ENCODE results near the gene AGO3. TPM values are rescaled to one million over a fixed set of nuclear protein-coding genes. Genes with fewer than 3 reads are reported as not detected.
"Not testable (repeated sequence)": the region's sequence is repeated elsewhere in the genome, so short reads cannot be mapped to it uniquely, and the experiment has no call there.

AGO3 gene
- polyA plus RNA-seq, 1 donor from 2014 or later, result 13.1 TPM

- H3K27me3 Mint-ChIP-seq, result no peaks in the 10 kb centered on the region
- no peaks in the 10 kb centered on the region for H3K9me3 Mint-ChIP-seq
- no peak overlapping the region for H3K4me3 Mint-ChIP-seq
- no peak overlapping the region for H3K27ac Mint-ChIP-seq
- no peaks in the 10 kb centered on the region for H3K4me1 Mint-ChIP-seq
- peaks cover 2% of the 10 kb centered on the region for H3K36me3 Mint-ChIP-seq
Measured at GRCh38 chr1:36007741-36008140, 76.8 kb downstream of the AGO3 start.

GRCh38 chr1:36008546-36009197 is 77.8 kb downstream of the AGO3 start:
- Mint-ChIP-seq H3K27ac (no peak overlapping the region), H3K36me3 (peaks cover 7% of the 10 kb centered on the region), H3K27me3 (no peaks in the 10 kb centered on the region), H3K4me3 (no peak overlapping the region), H3K4me1 (no peaks in the 10 kb centered on the region), H3K9me3 (no peaks in the 10 kb centered on the region)

GRCh38 chr1:36014722-36015220 is 83.9 kb downstream of the AGO3 start:
- Mint-ChIP-seq H3K9me3 (no peaks in the 10 kb centered on the region), H3K4me3 (no peak overlapping the region), H3K4me1 (no peaks in the 10 kb centered on the region), H3K36me3 (peaks cover 17% of the 10 kb centered on the region), H3K27me3 (no peaks in the 10 kb centered on the region), H3K27ac (no peak overlapping the region)

DNA sequence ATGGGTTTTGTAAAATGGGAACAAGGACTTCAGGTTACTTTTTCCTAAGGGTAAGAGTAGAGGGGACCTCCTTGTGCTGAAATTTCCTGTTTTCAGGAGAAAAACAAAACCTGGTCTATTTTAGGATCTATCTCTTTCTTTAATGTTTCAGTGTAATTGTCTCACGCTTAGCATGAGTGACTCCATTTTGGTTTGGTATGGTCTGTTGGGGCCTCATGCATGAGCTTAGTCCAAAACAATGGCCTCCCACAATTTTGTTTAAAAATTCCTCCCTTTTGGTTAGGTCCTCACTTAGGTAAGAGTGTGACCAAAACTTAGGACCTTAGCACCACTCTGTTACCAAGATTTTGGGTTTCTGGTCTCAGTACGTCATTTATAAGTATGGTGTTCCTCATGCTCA is 85.8 kb downstream of the AGO3 start:
- H3K27ac Mint-ChIP-seq, result no peak overlapping the region
- no peaks in the 10 kb centered on the region for H3K4me1 Mint-ChIP-seq
- no peaks in the 10 kb centered on the region for H3K9me3 Mint-ChIP-seq
- no peaks in the 10 kb centered on the region for H3K27me3 Mint-ChIP-seq
- H3K4me3 Mint-ChIP-seq, result no peak overlapping the region
- H3K36me3 Mint-ChIP-seq, result peaks cover 19% of the 10 kb centered on the region

GRCh38 chr1:36023098-36023769 is 92.3 kb downstream of the AGO3 start:
- Mint-ChIP-seq H3K9me3 (peaks cover 0 to 3% (median 0%) of the 10 kb centered on the region in 3 donors), H3K4me1 (peaks cover 7 to 13% (median 9%) of the 10 kb centered on the region in 3 donors), H3K36me3 (peaks cover 10% of the 10 kb centered on the region), H3K4me3 (peak overlapping the region in 2 of 4 donors; percentile 61 to 82), H3K27me3 (no peaks in the 10 kb centered on the region), H3K27ac (peak overlapping the region in 1 of 3 donors; percentile 90)

DNA sequence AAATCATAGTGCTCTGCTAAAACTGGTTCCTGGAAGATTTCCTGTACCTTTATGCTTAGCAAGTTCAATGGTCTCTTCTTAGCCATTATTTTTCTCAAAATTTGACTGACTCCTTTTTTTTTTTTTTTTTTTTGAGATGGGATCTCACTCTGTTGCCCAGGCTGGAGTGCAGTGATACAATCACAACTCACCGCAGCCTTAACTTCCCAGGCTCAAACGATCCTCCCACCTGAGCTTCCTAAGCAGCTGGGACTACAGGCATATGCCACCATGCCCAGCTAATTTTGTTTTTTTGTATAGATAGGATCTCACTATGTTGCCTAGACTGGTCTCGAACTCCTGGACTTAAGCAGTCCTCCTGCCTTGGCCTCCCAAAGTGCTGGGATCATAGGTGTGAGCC is 93.1 kb downstream of the AGO3 start:
- H3K36me3 Mint-ChIP-seq, result peaks cover 13% of the 10 kb centered on the region
- not testable (repeated sequence) for H3K9me3 Mint-ChIP-seq, H3K27ac Mint-ChIP-seq, H3K4me3 Mint-ChIP-seq, H3K27me3 Mint-ChIP-seq
- H3K4me1 Mint-ChIP-seq, result peaks cover 7 to 13% (median 9%) of the 10 kb centered on the region in 3 donors

DNA sequence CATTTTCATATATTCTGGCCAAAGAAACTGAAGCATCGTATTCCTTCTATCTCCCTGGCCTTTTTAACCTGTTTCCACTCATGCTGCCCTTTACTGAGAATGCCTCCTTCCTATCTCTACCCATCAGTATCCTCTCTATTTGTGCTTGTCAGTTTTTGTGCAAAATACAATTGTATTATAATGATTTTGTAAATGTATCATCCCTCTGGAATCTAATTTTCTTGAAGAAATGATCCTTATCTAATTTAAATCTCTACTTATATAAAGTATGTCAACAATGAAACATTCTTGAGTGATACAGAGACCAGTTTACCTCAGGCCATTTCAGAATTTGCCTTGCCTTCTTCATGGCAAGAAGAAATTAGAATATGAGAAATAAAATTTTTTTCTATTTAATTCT is 93.9 kb downstream of the AGO3 start:
- no peaks in the 10 kb centered on the region for H3K27me3 Mint-ChIP-seq
- peaks cover 7 to 13% (median 9%) of the 10 kb centered on the region in 3 donors for H3K4me1 Mint-ChIP-seq
- H3K4me3 Mint-ChIP-seq, result no peak overlapping the region
- H3K9me3 Mint-ChIP-seq, result peaks cover 0 to 3% (median 2%) of the 10 kb centered on the region in 3 donors
- H3K27ac Mint-ChIP-seq, result no peak overlapping the region
- peaks cover 11% of the 10 kb centered on the region for H3K36me3 Mint-ChIP-seq

DNA sequence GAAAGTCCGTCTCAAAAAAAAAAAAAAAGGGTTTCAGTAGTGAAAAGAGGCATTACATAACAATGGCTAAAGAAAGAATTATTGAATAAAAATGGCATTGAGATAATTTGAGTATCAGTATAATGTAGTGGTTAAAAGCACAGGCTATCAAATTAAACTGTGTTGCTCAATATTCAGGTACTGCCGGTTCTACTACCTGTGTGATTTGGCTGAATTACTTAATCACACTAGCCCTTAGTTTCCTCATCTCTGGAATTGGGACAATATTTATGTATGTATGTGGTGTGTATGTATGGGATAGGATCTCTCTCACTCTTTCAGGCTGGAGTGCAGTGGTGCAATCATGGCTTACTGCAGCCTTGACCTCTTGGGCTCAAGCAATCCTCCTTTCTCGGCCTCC is 96.9 kb downstream of the AGO3 start:
- Mint-ChIP-seq H3K27me3 (no peaks in the 10 kb centered on the region), H3K9me3 (peaks cover 0 to 3% (median 2%) of the 10 kb centered on the region in 3 donors), H3K27ac (no peak overlapping the region), H3K36me3 (peaks cover 14% of the 10 kb centered on the region), H3K4me3 (no peak overlapping the region), H3K4me1 (peaks cover 7 to 13% (median 9%) of the 10 kb centered on the region in 3 donors)

GRCh38 chr1:36031441-36031840 is 100.5 kb downstream of the AGO3 start:
- Mint-ChIP-seq H3K27me3 (no peaks in the 10 kb centered on the region), H3K27ac (no peak overlapping the region), H3K4me1 (peaks cover 0 to 2% (median 0%) of the 10 kb centered on the region in 3 donors), H3K9me3 (peaks cover 0 to 2% (median 2%) of the 10 kb centered on the region in 3 donors), H3K4me3 (no peak overlapping the region), H3K36me3 (peaks cover 11% of the 10 kb centered on the region)

DNA sequence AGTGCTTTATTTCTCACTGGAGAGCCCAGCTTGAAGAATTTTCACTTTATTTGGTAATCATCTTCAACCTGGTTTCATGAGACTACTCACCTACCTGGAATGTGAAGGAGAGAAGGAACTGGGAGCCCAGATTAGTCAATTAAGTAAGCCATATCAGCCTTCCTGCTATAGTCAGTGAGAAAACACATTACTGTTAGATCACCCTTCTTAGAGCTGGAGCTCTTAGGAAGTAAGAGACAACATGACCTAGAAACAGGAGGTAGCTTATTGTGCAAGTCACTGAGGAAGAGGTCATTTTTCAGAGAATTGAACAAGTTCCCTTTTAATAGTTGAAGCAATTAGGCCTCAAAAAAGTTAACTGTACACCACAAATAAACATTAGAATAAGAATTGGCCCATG is 103.8 kb downstream of the AGO3 start:
- H3K4me3 Mint-ChIP-seq, result no peak overlapping the region
- peaks cover 0 to 3% (median 0%) of the 10 kb centered on the region in 3 donors for H3K4me1 Mint-ChIP-seq
- no peak overlapping the region for H3K27ac Mint-ChIP-seq
- no peaks in the 10 kb centered on the region for H3K9me3 Mint-ChIP-seq
- no peaks in the 10 kb centered on the region for H3K27me3 Mint-ChIP-seq
- peaks cover 9% of the 10 kb centered on the region for H3K36me3 Mint-ChIP-seq

- H3K27me3 Mint-ChIP-seq, result no peaks in the 10 kb centered on the region
- peaks cover 0 to 3% (median 0%) of the 10 kb centered on the region in 3 donors for H3K4me1 Mint-ChIP-seq
- H3K9me3 Mint-ChIP-seq, result no peaks in the 10 kb centered on the region
- peaks cover 13% of the 10 kb centered on the region for H3K36me3 Mint-ChIP-seq
- H3K27ac Mint-ChIP-seq, result no peak overlapping the region
- H3K4me3 Mint-ChIP-seq, result no peak overlapping the region
Measured at GRCh38 chr1:36035154-36035553, 104.2 kb downstream of the AGO3 start.

DNA sequence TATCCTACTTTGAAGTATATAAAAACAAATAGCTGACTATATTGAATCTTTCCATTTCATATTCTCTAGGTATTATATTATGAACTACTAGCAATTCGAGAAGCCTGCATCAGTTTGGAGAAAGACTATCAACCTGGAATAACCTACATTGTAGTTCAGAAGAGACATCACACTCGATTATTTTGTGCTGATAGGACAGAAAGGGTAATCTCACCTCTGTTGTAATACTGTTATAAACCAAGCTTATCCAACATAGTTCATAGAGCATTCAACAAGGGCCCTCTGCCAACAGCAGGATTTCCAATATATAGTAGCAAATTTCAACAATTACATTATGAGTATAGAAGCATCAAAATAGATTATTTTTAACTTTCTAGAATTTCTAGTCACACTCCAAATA is 109.3 kb downstream of the AGO3 start:
- H3K4me1 Mint-ChIP-seq, result peaks cover 0 to 3% (median 0%) of the 10 kb centered on the region in 3 donors
- H3K36me3 Mint-ChIP-seq, result peaks cover 8% of the 10 kb centered on the region

DNA sequence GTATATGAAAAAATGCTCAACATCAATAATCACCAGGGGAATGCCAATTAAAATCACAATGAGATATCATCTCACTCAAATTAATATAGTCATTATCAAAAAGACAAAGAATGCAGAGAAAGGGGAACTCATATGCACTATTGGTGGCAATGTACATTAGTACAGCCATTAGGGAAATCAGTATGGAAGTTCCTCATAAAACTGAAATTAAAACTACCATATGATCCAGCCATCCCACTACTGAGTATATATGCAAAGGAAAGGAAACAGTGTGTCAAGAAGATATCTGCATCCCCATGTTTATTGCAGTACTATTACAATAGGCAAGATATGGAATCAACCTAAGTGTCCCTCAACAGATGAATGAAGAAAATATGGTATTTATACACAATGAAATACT is 120.9 kb downstream of the AGO3 start:
- H3K27ac Mint-ChIP-seq, result no peak overlapping the region
- peaks cover 0 to 1% (median 0%) of the 10 kb centered on the region in 3 donors for H3K4me1 Mint-ChIP-seq
- H3K27me3 Mint-ChIP-seq, result no peaks in the 10 kb centered on the region
- H3K9me3 Mint-ChIP-seq, result peaks cover 0 to 4% (median 1%) of the 10 kb centered on the region in 3 donors
- H3K4me3 Mint-ChIP-seq, result no peak overlapping the region
- peaks cover 21% of the 10 kb centered on the region for H3K36me3 Mint-ChIP-seq

More for the DNA sequence above, 109.3 kb downstream of the AGO3 start:
- no peak overlapping the region for H3K4me3 Mint-ChIP-seq
- H3K9me3 Mint-ChIP-seq, result no peaks in the 10 kb centered on the region
- H3K27ac Mint-ChIP-seq, result no peak overlapping the region
- no peaks in the 10 kb centered on the region for H3K27me3 Mint-ChIP-seq

DNA sequence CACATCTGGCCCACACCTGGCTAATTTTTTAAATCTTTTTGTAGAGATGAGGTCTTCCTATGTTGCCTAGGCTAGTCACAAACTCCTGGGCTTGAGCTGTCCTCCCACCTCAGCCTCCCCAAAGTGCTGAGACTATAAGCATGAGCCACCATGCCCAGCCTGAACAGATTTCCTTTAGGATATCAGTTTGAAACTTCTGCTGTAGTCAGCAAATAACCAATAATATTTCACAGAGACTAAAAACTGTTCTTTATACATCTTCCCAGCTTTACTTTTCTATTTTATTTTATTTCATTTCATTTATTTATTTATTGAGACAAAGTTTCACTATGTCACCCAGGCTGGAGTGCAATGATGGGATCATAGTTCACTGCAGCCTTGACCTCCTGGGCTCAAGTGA is 123.1 kb downstream of the AGO3 start:
- H3K27me3 Mint-ChIP-seq, result no peaks in the 10 kb centered on the region

GRCh38 chr1:36055706-36056105 is 124.8 kb downstream of the AGO3 start:
- peaks cover 10% of the 10 kb centered on the region for H3K36me3 Mint-ChIP-seq
- no peak overlapping the region for H3K27ac Mint-ChIP-seq
- H3K4me1 Mint-ChIP-seq, result no peaks in the 10 kb centered on the region
- no peaks in the 10 kb centered on the region for H3K27me3 Mint-ChIP-seq
- no peak overlapping the region for H3K4me3 Mint-ChIP-seq
- H3K9me3 Mint-ChIP-seq, result no peaks in the 10 kb centered on the region

More for the DNA sequence above, 123.1 kb downstream of the AGO3 start:
- Mint-ChIP-seq H3K36me3 (peaks cover 13% of the 10 kb centered on the region), H3K4me1 (no peaks in the 10 kb centered on the region), H3K4me3 (peak overlapping the region in 1 of 4 donors; percentile 67), H3K9me3 (no peaks in the 10 kb centered on the region), H3K27ac (peak overlapping the region in 1 of 3 donors; percentile 73)
